Measurements from ENCODE around the gene EDDM13. TPM values are rescaled to one million over a fixed set of nuclear protein-coding genes. Genes with fewer than 3 reads are reported as not detected.
"Not testable (repeated sequence)": the region's sequence is repeated elsewhere in the genome, so short reads cannot be mapped to it uniquely, and the experiment has no call there.

EDDM13 gene
- total and polyA plus RNA-seq, 9 donors: 0.28 TPM; not detected in 8

DNA sequence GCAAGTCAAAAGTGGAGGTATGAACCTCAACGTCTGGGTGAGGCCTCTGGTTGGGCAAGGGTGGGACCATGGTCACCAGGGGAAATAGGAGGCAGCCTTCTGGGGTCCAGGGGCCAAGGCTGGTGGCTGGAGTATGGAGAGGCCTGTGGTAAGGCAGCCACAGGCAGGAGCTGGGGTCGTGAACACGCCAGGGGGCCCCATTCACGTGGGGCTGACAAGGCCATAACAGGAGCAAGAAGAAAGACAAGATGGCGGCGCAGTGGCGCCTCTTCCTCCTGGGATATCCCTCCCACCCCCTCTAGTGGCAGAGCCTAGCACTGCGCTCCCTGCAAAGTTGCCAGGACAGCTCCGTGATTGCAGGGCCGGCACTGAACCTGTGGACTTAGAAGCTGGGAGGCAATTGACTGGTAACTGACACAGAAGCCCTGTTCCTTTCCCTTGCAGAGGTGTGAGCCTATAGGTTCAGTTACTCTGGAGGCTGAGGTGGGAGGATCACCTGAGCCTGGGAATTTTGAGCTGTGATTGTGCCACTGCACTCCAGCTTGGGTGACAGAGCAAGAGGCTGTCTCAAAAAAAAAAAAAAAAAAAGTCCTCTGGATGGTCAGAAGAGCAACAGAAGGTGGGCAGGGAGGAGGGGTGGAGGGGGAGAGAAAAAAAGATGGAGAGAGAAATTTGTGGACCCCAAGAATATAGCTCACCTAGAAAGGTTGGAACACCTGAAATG lies 19.7 kb upstream of the EDDM13 start:
- Histone ChIP-seq H3K9me3 (no peaks in the 10 kb centered on the region), H3K27ac (no peak overlapping the region), H3K4me1 (ENCODE audit: insufficient read depth) (no peaks in the 10 kb centered on the region), H3K27me3 (no peaks in the 10 kb centered on the region), H3K4me3 (no peak overlapping the region), H3K36me3 (no peaks in the 10 kb centered on the region)
- no peak for TF ChIP-seq POLR2A (IDR thresholded peaks at IDR 0.05)
- TF ChIP-seq, protein P1, sequence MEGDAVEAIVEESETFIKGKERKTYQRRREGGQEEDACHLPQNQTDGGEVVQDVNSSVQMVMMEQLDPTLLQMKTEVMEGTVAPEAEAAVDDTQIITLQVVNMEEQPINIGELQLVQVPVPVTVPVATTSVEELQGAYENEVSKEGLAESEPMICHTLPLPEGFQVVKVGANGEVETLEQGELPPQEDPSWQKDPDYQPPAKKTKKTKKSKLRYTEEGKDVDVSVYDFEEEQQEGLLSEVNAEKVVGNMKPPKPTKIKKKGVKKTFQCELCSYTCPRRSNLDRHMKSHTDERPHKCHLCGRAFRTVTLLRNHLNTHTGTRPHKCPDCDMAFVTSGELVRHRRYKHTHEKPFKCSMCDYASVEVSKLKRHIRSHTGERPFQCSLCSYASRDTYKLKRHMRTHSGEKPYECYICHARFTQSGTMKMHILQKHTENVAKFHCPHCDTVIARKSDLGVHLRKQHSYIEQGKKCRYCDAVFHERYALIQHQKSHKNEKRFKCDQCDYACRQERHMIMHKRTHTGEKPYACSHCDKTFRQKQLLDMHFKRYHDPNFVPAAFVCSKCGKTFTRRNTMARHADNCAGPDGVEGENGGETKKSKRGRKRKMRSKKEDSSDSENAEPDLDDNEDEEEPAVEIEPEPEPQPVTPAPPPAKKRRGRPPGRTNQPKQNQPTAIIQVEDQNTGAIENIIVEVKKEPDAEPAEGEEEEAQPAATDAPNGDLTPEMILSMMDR (IDR thresholded peaks at IDR 0.05): peak; percentile 18 to 35 (median 20)
- DNase-seq: peak; percentile 31 to 70 (median 55)
- intact Hi-C loops (cut with DNase I): loop anchor here in 3 of 4 donors (5.0 to 10.0 kb wide), 3 partner anchors 92 to 178 kb away; no protein-coding TSS in a partner anchor
- 25 to 36% (median 27%) methylated on average over 10 of the region's 10 CpGs for WGBS, 3 donors

DNA sequence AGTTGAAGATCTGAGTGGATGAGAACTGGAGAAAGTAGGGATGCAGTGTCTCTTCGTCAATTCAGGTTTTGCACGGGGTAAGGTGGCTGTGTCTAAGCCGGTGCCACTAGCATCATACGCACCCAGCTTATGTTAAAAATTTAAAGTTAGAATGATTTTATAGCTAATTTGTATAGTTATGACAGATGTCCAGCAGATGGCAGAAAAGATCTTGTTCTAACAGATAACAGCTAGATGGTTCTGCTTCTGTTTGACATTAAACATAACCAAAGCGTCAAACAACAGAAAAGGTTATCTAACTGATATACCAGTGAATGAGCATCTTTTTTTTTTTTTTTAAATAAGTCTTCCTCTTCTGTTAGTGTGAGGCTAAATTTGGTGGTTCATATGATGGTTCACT lies 18.8 kb upstream of the EDDM13 start:
- WGBS, 3 donors: 27 to 36% (median 30%) methylated on average over 5 of the region's 5 CpGs
- Histone ChIP-seq H3K27ac (no peak overlapping the region), H3K4me1 (ENCODE audit: insufficient read depth) (no peaks in the 10 kb centered on the region), H3K4me3 (no peak overlapping the region), H3K27me3 (no peaks in the 10 kb centered on the region), H3K9me3 (no peaks in the 10 kb centered on the region), H3K36me3 (no peaks in the 10 kb centered on the region)
- no peak for DNase-seq
- TF ChIP-seq, protein P1 (IDR thresholded peaks at IDR 0.05): peak; percentile 11 to 43 (median 20)
- TF ChIP-seq POLR2A (IDR thresholded peaks at IDR 0.05): no peak
- intact Hi-C loops (cut with DNase I): loop anchor here in 3 of 4 donors (5.0 to 10.0 kb wide), 3 partner anchors 91 to 179 kb away; no protein-coding TSS in a partner anchor

DNA sequence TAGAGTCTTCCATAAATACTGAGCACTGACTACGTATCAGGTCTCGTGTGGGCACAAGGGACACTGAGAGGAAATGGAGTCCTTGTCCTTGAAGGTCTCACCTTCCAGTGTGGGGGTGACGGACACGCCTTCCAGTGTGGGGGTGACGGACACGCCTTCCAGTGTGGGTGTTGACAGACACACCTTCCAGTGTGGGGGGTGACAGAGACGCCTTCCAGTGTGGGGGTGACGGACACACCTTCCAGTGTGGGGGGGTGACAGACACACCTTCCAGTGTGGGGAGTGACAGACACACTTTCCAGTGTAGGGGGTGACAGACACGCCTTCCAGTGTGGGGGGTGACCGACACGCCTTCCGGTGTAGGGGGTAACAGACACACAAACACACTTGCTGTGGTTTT lies 14.3 kb upstream of the EDDM13 start:
- H3K4me1 ChIP-seq (ENCODE audit: insufficient read depth): no peaks in the 10 kb centered on the region
- no peaks in the 10 kb centered on the region for H3K36me3 ChIP-seq
- H3K9me3 ChIP-seq: no peaks in the 10 kb centered on the region
- TF ChIP-seq POLR2A (IDR thresholded peaks at IDR 0.05) (no peak), EP300 (IDR thresholded peaks at IDR 0.05) (no peak)
- TF ChIP-seq, protein P1 (IDR thresholded peaks at IDR 0.05): no peak
- intact Hi-C loops (cut with DNase I): loop anchor here in 2 of 4 donors (10.0 kb wide), 2 partner anchors 87 to 183 kb away; no protein-coding TSS in a partner anchor
- no peak overlapping the region for H3K27ac ChIP-seq
- no peak overlapping the region for H3K4me3 ChIP-seq
- H3K27me3 ChIP-seq: no peaks in the 10 kb centered on the region
- DNase-seq: no peak
- 86 to 90% (median 87%) methylated on average over 12 of the region's 12 CpGs for WGBS, 3 donors

DNA sequence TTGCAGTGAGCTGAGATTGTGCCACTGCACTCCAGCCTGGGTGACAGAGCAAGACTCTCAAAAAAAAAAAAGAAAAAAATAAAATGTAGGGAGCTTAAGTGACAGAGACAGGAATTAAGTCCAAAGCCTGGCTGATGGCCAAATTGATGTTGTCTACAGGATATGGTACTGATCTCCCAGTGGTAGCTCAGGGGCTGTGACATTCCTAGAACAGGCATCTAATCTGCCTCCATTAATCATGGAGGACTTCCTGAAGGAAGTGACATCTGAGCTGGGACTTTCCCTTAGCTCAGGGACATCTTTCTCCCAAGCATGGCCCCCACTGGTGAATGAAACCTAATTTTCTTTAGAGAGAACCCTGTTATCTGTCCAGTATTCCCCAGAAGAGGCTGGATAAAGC lies 11.4 kb upstream of the EDDM13 start:
- Histone ChIP-seq H3K4me1 (ENCODE audit: insufficient read depth) (no peaks in the 10 kb centered on the region), H3K9me3 (no peaks in the 10 kb centered on the region), H3K27me3 (no peaks in the 10 kb centered on the region), H3K27ac (no peak overlapping the region), H3K4me3 (no peak overlapping the region), H3K36me3 (no peaks in the 10 kb centered on the region)
- TF ChIP-seq, protein P1 (IDR thresholded peaks at IDR 0.05): no peak
- TF ChIP-seq POLR2A (IDR thresholded peaks at IDR 0.05): no peak
- TF ChIP-seq EP300 (IDR thresholded peaks at IDR 0.05): no peak
- intact Hi-C loops (cut with DNase I): no loop called here
- no peak for DNase-seq

DNA sequence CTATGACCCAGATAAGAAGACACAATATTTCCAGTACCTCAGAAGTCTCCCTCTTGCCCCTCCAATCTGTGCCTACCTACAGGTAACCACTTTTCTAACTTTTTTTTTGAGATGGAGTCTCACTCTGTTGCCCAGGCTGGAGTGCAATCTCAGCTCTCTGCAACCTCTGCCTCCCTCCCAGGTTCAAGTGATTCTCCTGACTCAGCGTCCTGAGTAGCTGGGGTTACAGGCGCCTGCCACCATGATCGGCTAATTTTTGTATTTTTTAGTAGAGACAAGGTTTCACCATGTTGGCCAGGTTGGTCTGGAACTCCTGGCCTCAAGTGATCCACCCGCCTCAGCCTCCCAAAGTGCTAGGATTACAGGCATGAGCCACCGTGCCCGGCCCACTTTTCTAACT lies 10.6 kb upstream of the EDDM13 start:
- H3K4me3 ChIP-seq; DNase-seq; H3K36me3 ChIP-seq; H3K27ac ChIP-seq; H3K4me1 ChIP-seq (ENCODE audit: insufficient read depth); H3K9me3 ChIP-seq; intact Hi-C loops (cut with DNase I); H3K27me3 ChIP-seq: not testable (repeated sequence)
- WGBS, 3 donors: 92 to 94% (median 94%) methylated on average over 6 of the region's 6 CpGs

Data from ovary (tissue), 9 donors.